Mesendoderm (in vitro differentiated cells): ENCODE results near the gene TSPAN18.

Source experiments
- DNase-seq: peaks from one replicate; pipeline ENCODE4 v3.0.0; 2013
- H2AK5ac ChIP-seq: 2 replicates; pipeline ENCODE4 v1.6.1; 2013; ENCODE audit warnings: low read length, inconsistent platforms
- H2BK120ac ChIP-seq: 2 replicates; pipeline ENCODE4 v1.6.1; 2013; ENCODE audit warnings: low read depth, mild to moderate bottlenecking, low read length, moderate library complexity, mixed read lengths
- H2BK15ac ChIP-seq: replicated peaks from 2 replicates; pipeline ENCODE4 v1.6.1; 2013; ENCODE audit warnings: low read depth, mild to moderate bottlenecking, moderate library complexity
- H2BK5ac ChIP-seq: 2 replicates; pipeline ENCODE4 v1.6.1; 2013; ENCODE audit warnings: low read length, inconsistent platforms
- H3K18ac ChIP-seq: 2 replicates; pipeline ENCODE4 v1.6.1; 2013; ENCODE audit warnings: mild to moderate bottlenecking, low read length, mixed read lengths
- H3K23ac ChIP-seq: one replicate; pipeline ENCODE4 v1.6.1; 2013; ENCODE audit warnings: low read length
- H3K27ac ChIP-seq: 2 replicates; pipeline ENCODE4 v1.5.1; 2013; ENCODE audit warnings: low read depth, mild to moderate bottlenecking, inconsistent platforms, low read length, moderate library complexity
- H3K27me3 ChIP-seq: 2 replicates; pipeline ENCODE4 v1.6.1; 2013; ENCODE audit warnings: low read length, control low read depth, mild to moderate bottlenecking, inconsistent platforms; ENCODE audit not compliant: insufficient read depth, poor library complexity
- H3K36me3 ChIP-seq: 2 replicates; pipeline ENCODE4 v1.6.1; 2013; ENCODE audit warnings: low read length, inconsistent platforms; ENCODE audit not compliant: control insufficient read depth, insufficient read depth
- H3K4ac ChIP-seq: one replicate; pipeline ENCODE4 v1.6.1; 2013; ENCODE audit warnings: low read depth, mild to moderate bottlenecking, low read length, moderate library complexity
- H3K4me1 ChIP-seq: 2 replicates; pipeline ENCODE4 v1.6.1; 2013; ENCODE audit warnings: low read depth, low read length, inconsistent platforms; ENCODE audit not compliant: control insufficient read depth
- H3K4me2 ChIP-seq: 2 replicates; pipeline ENCODE4 v1.6.1; 2013; ENCODE audit warnings: low read length
- H3K4me3 ChIP-seq: 2 replicates; pipeline ENCODE4 v1.5.1; 2013; ENCODE audit warnings: mild to moderate bottlenecking, low read length
- H3K56ac ChIP-seq: one replicate; pipeline ENCODE4 v1.6.1; 2013; ENCODE audit warnings: low read length
- H3K79me1 ChIP-seq: 2 replicates; pipeline ENCODE4 v1.6.1; 2013; ENCODE audit warnings: low read length, inconsistent platforms
- H3K79me2 ChIP-seq: 2 replicates; pipeline ENCODE4 v1.6.1; 2013; ENCODE audit warnings: mild to moderate bottlenecking, low read length; ENCODE audit not compliant: control insufficient read depth, insufficient read depth
- H3K9ac ChIP-seq: 2 replicates; pipeline ENCODE4 v1.6.1; 2013; ENCODE audit warnings: low read length, inconsistent platforms
- H4K5ac ChIP-seq: one replicate; pipeline ENCODE4 v1.6.1; 2013; ENCODE audit warnings: low read length
- H4K8ac ChIP-seq: one replicate; pipeline ENCODE4 v1.6.1; 2013; ENCODE audit warnings: low read depth, mild to moderate bottlenecking, control low read depth, low read length, moderate library complexity
- WGBS: extraction: QIAGEN DNeasy Blood & Tissue Kit; methylation state at CpG from one replicate; pipeline ENCODE4 v1.1.7; 2013; ENCODE audit warnings: low lambda C conversion rate, missing lambda C conversion rate; ENCODE audit not compliant: insufficient coverage; ENCODE audit errors: extremely low coverage; 5-methylcytosine and 5-hydroxymethylcytosine counted together

The TSPAN18 gene

GRCh38 chr11:44858796-44859527 is 132.2 kb downstream of the TSPAN18 start:
- Histone ChIP-seq H3K9ac (no peak overlapping the region), H3K4me3 (no peak overlapping the region), H3K4ac (no peak overlapping the region), H3K56ac (peak overlapping the region; percentile 50), H4K8ac (no peak overlapping the region), H2BK120ac (no peak overlapping the region), H2BK15ac (no peak overlapping the region), H3K79me2 (no peaks in the 10 kb centered on the region), H3K4me2 (no peak overlapping the region), H3K23ac (no peak overlapping the region), H3K79me1 (no peaks in the 10 kb centered on the region), H2BK5ac (no peak overlapping the region), H3K36me3 (no peaks in the 10 kb centered on the region), H2AK5ac (no peak overlapping the region), H4K5ac (no peak overlapping the region), H3K18ac (peak overlapping the region; percentile 15), H3K27ac (no peak overlapping the region), H3K4me1 (peaks cover 34% of the 10 kb centered on the region), H3K27me3 (no peaks in the 10 kb centered on the region)
- DNase-seq = peak; percentile 95
- WGBS = no CpG with 5 or more reads among the region's 14 CpGs

GRCh38 chr11:44859528-44859925 is 132.8 kb downstream of the TSPAN18 start:
- no CpG with 5 or more reads among the region's 5 CpGs for WGBS

GRCh38 chr11:44860346-44860745 is 133.6 kb downstream of the TSPAN18 start:
- Histone ChIP-seq H3K4me2 (no peak overlapping the region), H3K4ac (no peak overlapping the region), H3K4me1 (peaks cover 34% of the 10 kb centered on the region), H2BK15ac (no peak overlapping the region), H3K79me2 (no peaks in the 10 kb centered on the region), H3K23ac (no peak overlapping the region), H4K8ac (no peak overlapping the region), H3K79me1 (no peaks in the 10 kb centered on the region), H3K18ac (no peak overlapping the region), H3K36me3 (no peaks in the 10 kb centered on the region), H2BK5ac (no peak overlapping the region), H3K27me3 (no peaks in the 10 kb centered on the region), H3K9ac (no peak overlapping the region), H3K56ac (no peak overlapping the region), H4K5ac (no peak overlapping the region), H3K4me3 (no peak overlapping the region), H2AK5ac (peak overlapping the region; percentile 70), H3K27ac (no peak overlapping the region), H2BK120ac (no peak overlapping the region)
- no peak for DNase-seq
- no CpG with 5 or more reads among the region's 5 CpGs for WGBS

More at GRCh38 chr11:44859528-44859925, 132.8 kb downstream of the TSPAN18 start:
- Histone ChIP-seq H3K4me1 (peaks cover 34% of the 10 kb centered on the region), H2BK5ac (no peak overlapping the region), H3K9ac (no peak overlapping the region), H3K18ac (no peak overlapping the region), H3K36me3 (no peaks in the 10 kb centered on the region), H2AK5ac (peak overlapping the region; percentile 9), H4K8ac (no peak overlapping the region), H4K5ac (no peak overlapping the region), H3K27me3 (no peaks in the 10 kb centered on the region), H3K4ac (no peak overlapping the region), H3K27ac (no peak overlapping the region), H3K79me2 (no peaks in the 10 kb centered on the region), H3K79me1 (no peaks in the 10 kb centered on the region), H3K56ac (no peak overlapping the region), H2BK15ac (no peak overlapping the region), H3K4me3 (no peak overlapping the region), H2BK120ac (no peak overlapping the region), H3K4me2 (no peak overlapping the region), H3K23ac (no peak overlapping the region)
- no peak for DNase-seq

- Histone ChIP-seq H3K79me2 (no peaks in the 10 kb centered on the region), H3K27me3 (no peaks in the 10 kb centered on the region), H3K27ac (peak overlapping the region; percentile 97), H2AK5ac (peak overlapping the region; percentile 75), H3K4me3 (no peak overlapping the region), H3K4ac (peak overlapping the region; percentile 82), H2BK5ac (peak overlapping the region; percentile 98), H3K36me3 (no peaks in the 10 kb centered on the region), H3K9ac (peak overlapping the region; percentile 53), H3K4me1 (peaks cover 34% of the 10 kb centered on the region), H4K8ac (no peak overlapping the region), H3K18ac (peak overlapping the region; percentile 91), H3K56ac (peak overlapping the region; percentile 92), H3K79me1 (no peaks in the 10 kb centered on the region), H2BK120ac (no peak overlapping the region), H3K23ac (peak overlapping the region; percentile 80), H3K4me2 (peak overlapping the region; percentile 17), H2BK15ac (no peak overlapping the region), H4K5ac (peak overlapping the region; percentile 51)
- WGBS = no CpG with 5 or more reads among the region's 19 CpGs
- DNase-seq = peak; percentile 99
These were observed 135.2 kb downstream of the TSPAN18 start for GRCh38 chr11:44861849-44862557.

DNA sequence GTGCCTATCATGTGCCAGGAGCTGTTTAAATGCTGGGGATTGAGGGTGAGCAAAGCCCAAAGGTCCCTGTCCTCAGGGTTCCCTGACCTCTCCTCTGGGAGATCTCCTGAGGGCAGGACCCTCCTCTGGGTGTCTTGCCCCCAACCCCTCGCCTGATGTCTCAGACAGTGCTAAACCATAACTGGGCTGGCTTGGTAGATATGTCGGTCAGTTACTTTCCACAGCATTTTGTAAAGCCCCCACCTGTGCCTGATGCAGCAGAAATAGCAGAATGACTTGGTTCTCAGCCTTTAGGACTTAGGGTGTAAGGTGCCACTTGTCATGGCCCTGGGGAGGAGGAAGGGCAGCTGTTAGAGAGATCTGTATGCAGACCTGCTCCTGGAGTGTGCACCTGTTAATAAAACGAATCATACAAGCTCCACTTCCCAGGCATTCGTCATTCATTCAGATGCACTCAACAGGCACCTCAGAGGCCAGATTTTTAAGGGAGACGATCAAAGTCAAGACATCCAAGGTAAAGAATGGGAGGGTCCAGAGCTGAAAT is 135.9 kb downstream of the TSPAN18 start:
- DNase-seq = no peak
- WGBS = no CpG with 5 or more reads among the region's 5 CpGs

More for the DNA sequence above, 135.9 kb downstream of the TSPAN18 start:
- Histone ChIP-seq H3K4me3 (no peak overlapping the region), H2AK5ac (no peak overlapping the region), H2BK120ac (peak overlapping the region; percentile 33), H3K9ac (no peak overlapping the region), H3K4me2 (no peak overlapping the region), H3K79me1 (no peaks in the 10 kb centered on the region), H4K5ac (no peak overlapping the region), H3K18ac (peak overlapping the region; percentile 72), H3K79me2 (no peaks in the 10 kb centered on the region), H3K4me1 (peaks cover 34% of the 10 kb centered on the region), H3K56ac (no peak overlapping the region), H3K27ac (peak overlapping the region; percentile 74), H3K27me3 (no peaks in the 10 kb centered on the region), H3K23ac (no peak overlapping the region), H4K8ac (no peak overlapping the region), H3K36me3 (no peaks in the 10 kb centered on the region), H2BK15ac (no peak overlapping the region), H2BK5ac (no peak overlapping the region), H3K4ac (peak overlapping the region; percentile 5)
